Esophagus squamous epithelium (tissue), 5 donors: ENCODE results near the gene PEAR1. TPM values are rescaled to one million over a fixed set of nuclear protein-coding genes. Genes with fewer than 3 reads are reported as not detected.

Experiments used
- DNase-seq: peaks from one replicate; lab custom pipeline; 2025; lab: John Stamatoyannopoulos, UW
- H3K27ac ChIP-seq, 4 donors: fragments of 200-600 bp; sonication (generic); one replicate each; pipeline ENCODE4 v1.5.1; 2016 to 2019; ENCODE audit warnings: mild to moderate bottlenecking in 1 of 4
- H3K27me3 ChIP-seq, 4 donors: fragments of 200-600 bp; sonication (generic); 1 replicate in 3 of 4; 2 replicates in 1 of 4; pipeline versions ENCODE4 v1.5.1 to v1.6.0; 2017 to 2021; ENCODE audit warnings: antibody characterized with exemption in 1 of 4
- H3K36me3 ChIP-seq, 3 donors: fragments of 200-600 bp; sonication (generic); one replicate each; pipeline ENCODE4 v1.5.1; 2016 to 2019
- H3K4me1 ChIP-seq, 3 donors: fragments of 200-600 bp; sonication (generic); one replicate each; pipeline ENCODE4 v1.5.1; 2017 to 2019
- H3K4me3 ChIP-seq, 4 donors: fragments of 200-600 bp; sonication (generic); 1 replicate in 3 of 4; 2 replicates in 1 of 4; pipeline ENCODE4 v1.5.1; 2016 to 2019; ENCODE audit warnings: mild to moderate bottlenecking in 2 of 4, moderate library complexity in 1 of 4
- H3K9me3 ChIP-seq, 3 donors: fragments of 200-600 bp; sonication (generic); one replicate each; pipeline ENCODE4 v1.5.1; 2016 to 2019
- POLR2A ChIP-seq, 4 donors: fragments of 450-650 bp; IDR thresholded peaks; one replicate each; pipeline ENCODE4 v1.6.1; 2017; ENCODE audit warnings: antibody characterized with exemption in 4 of 4, mild to moderate bottlenecking in 4 of 4, moderate library complexity in 3 of 4
- WGBS, 2 donors: methylation state at CpG; one replicate each; pipeline ENCODE4 v1.1.5; 2018; 5-methylcytosine and 5-hydroxymethylcytosine counted together
- intact Hi-C: fragments of 100-400 bp; cut with DNase I; formaldehyde crosslinking; loops from one replicate; pipeline ENCODE4 v1.15.0; 2022
- small RNA-seq, 4 donors: library from RNA; depleted of rRNA; stranded (forward); fragments of <200 nt; gene quantifications; one replicate each; pipeline ENCODE3, GENCODE V24; 2016
- total RNA-seq, 4 donors: library from RNA; depleted of rRNA; stranded (reverse); fragments of >200 nt; gene quantifications; one replicate each; pipeline ENCODE4 v1.1.0, GENCODE V29; 2016
- TF ChIP-seq, protein P1 (sequence below), 6 experiments: fragments of 450-650 bp in 4 of 6; fragments of 200-600 bp in 2 of 6; sonication (generic) in 2 of 6; IDR thresholded peaks; one replicate each; pipeline ENCODE4 v1.5.1; 2016 to 2019; ENCODE audit warnings: antibody characterized with exemption in 6 of 6, mild to moderate bottlenecking in 4 of 6, moderate library complexity in 4 of 6
- donor health status: DM: yes; HTN: yes; CAD: no.

Gene PEAR1
- total RNA-seq, 4 donors from 2014 or later, result 1.1 to 4.6 (median 2.7) TPM

DNA sequence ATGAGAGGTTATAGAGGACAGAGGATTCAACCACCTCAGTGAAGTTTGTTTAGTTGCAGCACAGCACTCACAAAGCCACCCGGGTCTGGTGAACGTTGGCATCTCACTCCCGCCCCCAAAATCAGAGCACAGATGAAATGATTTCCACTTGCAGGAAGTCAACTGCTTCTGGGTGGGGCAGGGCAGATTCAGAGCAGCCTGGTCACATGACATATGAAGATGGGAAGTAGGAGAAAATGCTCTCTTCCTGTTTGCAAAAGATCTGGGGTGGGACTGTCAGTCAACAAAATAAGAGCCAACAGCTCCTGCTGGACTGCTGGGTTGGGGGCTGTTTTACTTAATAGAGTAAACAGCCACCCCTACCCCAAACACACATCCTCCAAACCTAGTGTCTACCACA is 70.1 kb downstream of the PEAR1 start:
- TF ChIP-seq, protein P1, sequence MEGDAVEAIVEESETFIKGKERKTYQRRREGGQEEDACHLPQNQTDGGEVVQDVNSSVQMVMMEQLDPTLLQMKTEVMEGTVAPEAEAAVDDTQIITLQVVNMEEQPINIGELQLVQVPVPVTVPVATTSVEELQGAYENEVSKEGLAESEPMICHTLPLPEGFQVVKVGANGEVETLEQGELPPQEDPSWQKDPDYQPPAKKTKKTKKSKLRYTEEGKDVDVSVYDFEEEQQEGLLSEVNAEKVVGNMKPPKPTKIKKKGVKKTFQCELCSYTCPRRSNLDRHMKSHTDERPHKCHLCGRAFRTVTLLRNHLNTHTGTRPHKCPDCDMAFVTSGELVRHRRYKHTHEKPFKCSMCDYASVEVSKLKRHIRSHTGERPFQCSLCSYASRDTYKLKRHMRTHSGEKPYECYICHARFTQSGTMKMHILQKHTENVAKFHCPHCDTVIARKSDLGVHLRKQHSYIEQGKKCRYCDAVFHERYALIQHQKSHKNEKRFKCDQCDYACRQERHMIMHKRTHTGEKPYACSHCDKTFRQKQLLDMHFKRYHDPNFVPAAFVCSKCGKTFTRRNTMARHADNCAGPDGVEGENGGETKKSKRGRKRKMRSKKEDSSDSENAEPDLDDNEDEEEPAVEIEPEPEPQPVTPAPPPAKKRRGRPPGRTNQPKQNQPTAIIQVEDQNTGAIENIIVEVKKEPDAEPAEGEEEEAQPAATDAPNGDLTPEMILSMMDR (IDR thresholded peaks at IDR 0.05), result no peak
- TF ChIP-seq POLR2A (IDR thresholded peaks at IDR 0.05), result no peak
- H3K27ac ChIP-seq, result no peak overlapping the region
- H3K9me3 ChIP-seq, result no peaks in the 10 kb centered on the region
- 38 to 45% methylated on average over 3 of the region's 3 CpGs for WGBS, 2 donors
- no peaks in the 10 kb centered on the region for H3K27me3 ChIP-seq
- no peak overlapping the region for H3K4me3 ChIP-seq
- H3K4me1 ChIP-seq, result no peaks in the 10 kb centered on the region
- peaks cover 10 to 99% (median 11%) of the 10 kb centered on the region in 3 donors for H3K36me3 ChIP-seq
- intact Hi-C loops, result no loop called here
- no peak for DNase-seq

DNA sequence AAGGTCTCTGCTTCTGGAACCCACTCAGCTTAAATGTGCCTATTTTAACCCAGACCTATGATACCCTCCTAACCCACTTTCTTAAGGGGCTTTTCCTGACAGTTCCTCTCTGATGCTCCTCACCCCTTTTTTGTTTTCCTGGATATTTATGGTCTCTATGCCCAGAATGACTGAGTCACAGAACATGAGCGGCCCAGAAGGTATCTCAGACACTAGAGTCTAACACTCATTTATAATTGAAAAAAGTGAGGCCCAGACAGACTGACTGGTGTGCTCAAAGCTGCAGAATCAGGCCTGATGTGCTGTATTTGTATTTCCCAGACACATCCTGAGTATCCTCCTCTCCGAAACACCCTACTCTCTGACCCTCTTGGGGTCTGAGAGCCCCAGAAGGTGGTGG is 70.9 kb downstream of the PEAR1 start:
- Histone ChIP-seq H3K27me3 (no peaks in the 10 kb centered on the region), H3K9me3 (no peaks in the 10 kb centered on the region), H3K4me3 (no peak overlapping the region), H3K27ac (no peak overlapping the region), H3K36me3 (peaks cover 3 to 99% (median 12%) of the 10 kb centered on the region in 3 donors), H3K4me1 (no peaks in the 10 kb centered on the region)
- 84 to 100% methylated on average over 1 to 2 of the region's 2 CpGs for WGBS, 2 donors
- DNase-seq, result no peak
- intact Hi-C loops, result no loop called here
- TF ChIP-seq, protein P1 (IDR thresholded peaks at IDR 0.05), result no peak
- no peak for TF ChIP-seq POLR2A (IDR thresholded peaks at IDR 0.05)

Small RNAs within 50 kb of the gene (small RNA-seq; reads per million reads assigned to genes)
- gene MIR765, result 0 reads per million in 4 donors

Other genes starting within 250 kb of the PEAR1 start
- gene NES, start 216.3 kb upstream of the PEAR1 start, total RNA-seq, result 1 to 10 TPM; 3.5 to 8.0 (median 5.4) TPM
- gene CRABP2, start 188.1 kb upstream of the PEAR1 start, total RNA-seq, result 100 to 1,000 TPM; 149 to 916 (median 441) TPM
- 10 to 100 TPM in 3 of 4 donors, 1 to 10 TPM in 1; 9.7 to 44.9 (median 17.6) TPM for gene METTL25B, start 165.2 kb upstream of the PEAR1 start, total RNA-seq
- 10 to 100 TPM; 22.3 to 32.8 (median 28.4) TPM for gene ISG20L2, start 165.0 kb upstream of the PEAR1 start, total RNA-seq
- 10 to 100 TPM; 39.5 to 45.8 (median 42.3) TPM for gene MRPL24, start 152.6 kb upstream of the PEAR1 start, total RNA-seq
- gene HDGF, start 142.0 kb upstream of the PEAR1 start, total RNA-seq, result 100 to 1,000 TPM; 180 to 278 (median 236) TPM
- gene PRCC, start 126.2 kb upstream of the PEAR1 start, total RNA-seq, result 10 to 100 TPM; 35.6 to 42.6 (median 38.3) TPM
- gene SH2D2A, start 76.9 kb upstream of the PEAR1 start, total RNA-seq, result 1 to 10 TPM in 2 of 4 donors, under 1 TPM in 1, not detected in 1; 0.32 to 2.0 (median 1.7) TPM
- gene INSRR, start 34.6 kb upstream of the PEAR1 start, total RNA-seq, result not detected
- gene NTRK1, start 32.9 kb upstream of the PEAR1 start, total RNA-seq, result under 1 TPM in 2 of 4 donors, not detected in 2; 0.09 to 0.57 TPM
- not detected for gene LRRC71, start 26.9 kb downstream of the PEAR1 start, total RNA-seq
- gene ARHGEF11, start 152.0 kb downstream of the PEAR1 start, total RNA-seq, result 10 to 100 TPM; 15.5 to 24.2 (median 19.4) TPM
- gene ETV3L, start 206.1 kb downstream of the PEAR1 start, total RNA-seq, result not detected
- 10 to 100 TPM; 25.0 to 31.4 (median 27.3) TPM for gene ETV3, start 244.7 kb downstream of the PEAR1 start, total RNA-seq